IMR-90 (cell line): ENCODE data around the gene RNPEPL1.

Experiments
- CEBPB ChIP-seq: IDR thresholded peaks from 2 replicates; pipeline ENCODE4 v1.6.1; 2012; ENCODE audit warnings: low read depth, low read length, improper control_type of control experiment
- CHD1 ChIP-seq: IDR thresholded peaks from 2 replicates; pipeline ENCODE4 v1.6.1; 2012; ENCODE audit warnings: low read depth, low read length, improper control_type of control experiment
- MAFK ChIP-seq: IDR thresholded peaks from 2 replicates; pipeline ENCODE4 v1.6.1; 2012; ENCODE audit warnings: low read depth, low read length, improper control_type of control experiment
- MAZ ChIP-seq: IDR thresholded peaks from 2 replicates; pipeline ENCODE4 v1.6.1; 2012; ENCODE audit warnings: low read depth, mild to moderate bottlenecking, low read length, improper control_type of control experiment, moderate library complexity, borderline replicate concordance
- POLR2A ChIP-seq: IDR thresholded peaks from 2 replicates; pipeline ENCODE4 v1.6.1; 2012; ENCODE audit warnings: mild to moderate bottlenecking, low read depth, low read length
- RAD21 ChIP-seq: IDR thresholded peaks from 2 replicates; pipeline ENCODE4 v1.6.1; 2012; ENCODE audit warnings: low read length, improper control_type of control experiment
- RFX5 ChIP-seq: IDR thresholded peaks from 2 replicates; pipeline ENCODE4 v1.8.0; 2012; ENCODE audit warnings: low read depth, mild to moderate bottlenecking, low read length, moderate library complexity
- SMC3 ChIP-seq: fragments of 150-350 bp; IDR thresholded peaks from 2 replicates; pipeline ENCODE4 v1.6.1; 2016; ENCODE audit warnings: low read depth, mild to moderate bottlenecking, antibody characterized with exemption, low read length, moderate library complexity
- TF ChIP-seq, protein P1 (sequence below): conservative IDR thresholded peaks from 2 replicates; pipeline ENCODE4 v1.5.1; 2012; ENCODE audit warnings: mild to moderate bottlenecking, low read depth, low read length, improper control_type of control experiment
- TF ChIP-seq, protein P2 (sequence below): fragments of 150-350 bp; IDR thresholded peaks from 2 replicates; pipeline ENCODE4 v1.6.1; 2016; ENCODE audit warnings: low read depth, mild to moderate bottlenecking, low read length, moderate library complexity, borderline replicate concordance

DNA sequence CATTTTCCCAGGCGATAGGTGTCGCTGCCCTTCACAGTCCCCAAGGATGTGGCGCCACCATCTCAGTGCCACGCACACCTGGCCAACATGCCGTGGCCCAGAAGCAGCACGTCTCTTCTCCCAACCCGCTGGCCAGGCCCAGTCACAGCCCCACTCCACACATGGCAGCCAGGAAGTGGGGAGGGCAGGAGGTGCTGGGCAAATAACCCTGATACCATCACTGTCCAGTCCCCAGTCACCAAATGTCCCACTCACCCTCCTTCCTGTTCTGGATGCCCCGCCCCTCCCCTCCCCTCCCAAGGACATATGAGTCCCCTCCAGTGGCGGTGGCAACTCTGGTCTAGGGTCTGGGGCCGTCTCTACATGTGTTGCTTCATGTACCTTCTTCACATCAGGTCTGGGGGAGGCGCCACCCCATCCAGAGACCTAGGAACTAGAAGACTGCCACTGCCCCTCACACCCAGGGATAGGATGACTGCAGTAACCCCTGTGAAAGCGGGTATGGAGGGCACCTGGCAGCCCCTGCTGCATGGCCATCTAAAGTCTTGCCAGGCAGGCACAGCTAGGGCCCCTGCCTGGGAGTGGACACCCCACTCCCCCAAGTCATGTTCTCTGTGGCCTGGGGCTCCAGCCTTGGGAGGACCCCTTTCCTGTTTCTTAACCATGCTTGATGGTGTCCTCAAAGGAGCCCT is 10.9 kb downstream of the RNPEPL1 start:
- TF ChIP-seq, protein P1, sequence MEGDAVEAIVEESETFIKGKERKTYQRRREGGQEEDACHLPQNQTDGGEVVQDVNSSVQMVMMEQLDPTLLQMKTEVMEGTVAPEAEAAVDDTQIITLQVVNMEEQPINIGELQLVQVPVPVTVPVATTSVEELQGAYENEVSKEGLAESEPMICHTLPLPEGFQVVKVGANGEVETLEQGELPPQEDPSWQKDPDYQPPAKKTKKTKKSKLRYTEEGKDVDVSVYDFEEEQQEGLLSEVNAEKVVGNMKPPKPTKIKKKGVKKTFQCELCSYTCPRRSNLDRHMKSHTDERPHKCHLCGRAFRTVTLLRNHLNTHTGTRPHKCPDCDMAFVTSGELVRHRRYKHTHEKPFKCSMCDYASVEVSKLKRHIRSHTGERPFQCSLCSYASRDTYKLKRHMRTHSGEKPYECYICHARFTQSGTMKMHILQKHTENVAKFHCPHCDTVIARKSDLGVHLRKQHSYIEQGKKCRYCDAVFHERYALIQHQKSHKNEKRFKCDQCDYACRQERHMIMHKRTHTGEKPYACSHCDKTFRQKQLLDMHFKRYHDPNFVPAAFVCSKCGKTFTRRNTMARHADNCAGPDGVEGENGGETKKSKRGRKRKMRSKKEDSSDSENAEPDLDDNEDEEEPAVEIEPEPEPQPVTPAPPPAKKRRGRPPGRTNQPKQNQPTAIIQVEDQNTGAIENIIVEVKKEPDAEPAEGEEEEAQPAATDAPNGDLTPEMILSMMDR, result no peak
- no peak for TF ChIP-seq POLR2A
- TF ChIP-seq CHD1, result no peak
- no peak for TF ChIP-seq SMC3
- TF ChIP-seq MAZ, result no peak
- TF ChIP-seq, protein P2, sequence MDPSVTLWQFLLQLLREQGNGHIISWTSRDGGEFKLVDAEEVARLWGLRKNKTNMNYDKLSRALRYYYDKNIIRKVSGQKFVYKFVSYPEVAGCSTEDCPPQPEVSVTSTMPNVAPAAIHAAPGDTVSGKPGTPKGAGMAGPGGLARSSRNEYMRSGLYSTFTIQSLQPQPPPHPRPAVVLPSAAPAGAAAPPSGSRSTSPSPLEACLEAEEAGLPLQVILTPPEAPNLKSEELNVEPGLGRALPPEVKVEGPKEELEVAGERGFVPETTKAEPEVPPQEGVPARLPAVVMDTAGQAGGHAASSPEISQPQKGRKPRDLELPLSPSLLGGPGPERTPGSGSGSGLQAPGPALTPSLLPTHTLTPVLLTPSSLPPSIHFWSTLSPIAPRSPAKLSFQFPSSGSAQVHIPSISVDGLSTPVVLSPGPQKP, result no peak
- TF ChIP-seq RAD21, result no peak
- no peak for TF ChIP-seq CEBPB
- no peak for TF ChIP-seq MAFK
- no peak for TF ChIP-seq RFX5
